Measurements from ENCODE around the gene RGS7.
"Not testable (repeated sequence)": the region's sequence is repeated elsewhere in the genome, so short reads cannot be mapped to it uniquely, and the experiment has no call there.

The RGS7 gene

GRCh38 chr1:241181471-241181870 lies 175.5 kb downstream of the RGS7 start:
- no peak for TF ChIP-seq CTCF (IDR thresholded peaks at IDR 0.05; ENCODE audit: low read depth, low read length)
- no peak for DNase-seq (ENCODE audit: extremely low read depth, low read depth)

GRCh38 chr1:241180569-241180968 lies 176.4 kb downstream of the RGS7 start:
- TF ChIP-seq CTCF (IDR thresholded peaks at IDR 0.05; ENCODE audit: low read depth, low read length): no peak
- no peak for DNase-seq (ENCODE audit: extremely low read depth, low read depth)

GRCh38 chr1:241177660-241178059 lies 179.3 kb downstream of the RGS7 start:
- no peak for DNase-seq (ENCODE audit: extremely low read depth, low read depth)
- no peak for TF ChIP-seq CTCF (IDR thresholded peaks at IDR 0.05; ENCODE audit: low read depth, low read length)

GRCh38 chr1:241172486-241172885 lies 184.5 kb downstream of the RGS7 start:
- TF ChIP-seq CTCF (IDR thresholded peaks at IDR 0.05; ENCODE audit: low read depth, low read length): no peak
- DNase-seq (ENCODE audit: extremely low read depth, low read depth): no peak

- no peak for TF ChIP-seq CTCF (IDR thresholded peaks at IDR 0.05; ENCODE audit: low read depth, low read length)
- DNase-seq (ENCODE audit: extremely low read depth, low read depth): no peak
Observed at GRCh38 chr1:241171991-241172390, 185.0 kb downstream of the RGS7 start.

- DNase-seq (ENCODE audit: extremely low read depth, low read depth): no peak
- no peak for TF ChIP-seq CTCF (IDR thresholded peaks at IDR 0.05; ENCODE audit: low read depth, low read length)
Observed at GRCh38 chr1:241167121-241167630, 189.8 kb downstream of the RGS7 start.

GRCh38 chr1:241166625-241167024 lies 190.4 kb downstream of the RGS7 start:
- TF ChIP-seq CTCF (IDR thresholded peaks at IDR 0.05; ENCODE audit: low read depth, low read length): no peak
- no peak for DNase-seq (ENCODE audit: extremely low read depth, low read depth)

GRCh38 chr1:241165256-241165655 lies 191.7 kb downstream of the RGS7 start:
- not testable (repeated sequence) for DNase-seq (ENCODE audit: extremely low read depth, low read depth)
